Mesenchymal stem cell (in vitro differentiated cells and primary cell): ENCODE results near the gene IL1A.

ENCODE experiments used
- DNase-seq: peaks from one replicate; pipeline ENCODE4 v3.0.0-alpha.2; 2013
- H2AFZ ChIP-seq: one replicate; pipeline ENCODE4 v1.6.1; 2013; ENCODE audit warnings: low read depth, mild to moderate bottlenecking, control low read depth, inconsistent platforms, low read length, moderate library complexity
- H2AK5ac ChIP-seq: 2 replicates; pipeline ENCODE4 v1.6.1; 2013; ENCODE audit warnings: low read length, moderate library complexity, mild to moderate bottlenecking, inconsistent platforms; ENCODE audit not compliant: severe bottlenecking
- H2BK120ac ChIP-seq: one replicate; pipeline ENCODE4 v1.6.1; 2013; ENCODE audit warnings: low read depth, mild to moderate bottlenecking, inconsistent platforms, low read length, moderate library complexity
- H2BK12ac ChIP-seq, 2 experiments: one replicate each; pipeline ENCODE4 v1.6.1; 2013; ENCODE audit warnings: inconsistent platforms in 2 of 2, low read length in 2 of 2, mild to moderate bottlenecking in 2 of 2, moderate library complexity in 2 of 2, control low read depth in 1 of 2
- H2BK15ac ChIP-seq: one replicate; pipeline ENCODE4 v1.6.1; 2013; ENCODE audit warnings: mild to moderate bottlenecking, low read depth, inconsistent platforms; ENCODE audit not compliant: poor library complexity, severe bottlenecking
- H2BK5ac ChIP-seq: 2 replicates; pipeline ENCODE4 v1.6.1; 2013; ENCODE audit warnings: low read depth, mild to moderate bottlenecking, low read length, control low read depth, inconsistent platforms; ENCODE audit not compliant: poor library complexity, severe bottlenecking
- H3K14ac ChIP-seq, 2 experiments: one replicate each; pipeline ENCODE4 v1.6.1; 2013; ENCODE audit warnings: inconsistent platforms in 2 of 2, low read length in 2 of 2, control low read depth in 1 of 2, mild to moderate bottlenecking in 1 of 2, moderate library complexity in 1 of 2
- H3K18ac ChIP-seq, 2 experiments: one replicate each; pipeline ENCODE4 v1.6.1; 2013; ENCODE audit warnings: inconsistent platforms in 2 of 2, low read length in 2 of 2, control low read depth in 1 of 2, low read depth in 1 of 2, mild to moderate bottlenecking in 1 of 2
- H3K23ac ChIP-seq, 2 experiments: one replicate each; pipeline ENCODE4 v1.6.1; 2013; ENCODE audit warnings: inconsistent platforms in 2 of 2, low read length in 2 of 2, mild to moderate bottlenecking in 2 of 2, moderate library complexity in 2 of 2, control low read depth in 1 of 2
- H3K27ac ChIP-seq: 2 replicates; pipeline ENCODE4 v1.5.1; 2013; ENCODE audit warnings: mild to moderate bottlenecking, moderate library complexity, low read length, control low read depth, inconsistent platforms; ENCODE audit not compliant: poor library complexity, severe bottlenecking
- H3K27me3 ChIP-seq, 2 experiments: 2 replicates each; pipeline versions ENCODE4 v1.6.1 to v1.7.0; 2013; ENCODE audit warnings: low read length in 2 of 2, mild to moderate bottlenecking in 2 of 2, moderate library complexity in 2 of 2, control low read depth in 1 of 2, inconsistent platforms in 1 of 2; ENCODE audit not compliant: control insufficient read depth in 1 of 2, insufficient read depth in 1 of 2
- H3K36me3 ChIP-seq, 2 experiments: 2 replicates each; pipeline versions ENCODE4 v1.6.1 to v1.7.0; 2013; ENCODE audit warnings: low read length in 2 of 2, control low read depth in 1 of 2, inconsistent platforms in 1 of 2, low read depth in 1 of 2, mild to moderate bottlenecking in 1 of 2; ENCODE audit not compliant: insufficient read depth in 2 of 2, control insufficient read depth in 1 of 2
- H3K4ac ChIP-seq, 2 experiments: one replicate each; pipeline ENCODE4 v1.6.1; 2013; ENCODE audit warnings: inconsistent platforms in 2 of 2, low read length in 2 of 2, mild to moderate bottlenecking in 2 of 2, moderate library complexity in 2 of 2, control low read depth in 1 of 2, low read depth in 1 of 2
- H3K4me1 ChIP-seq: 2 replicates; pipeline ENCODE4 v1.6.1; 2013; ENCODE audit warnings: low read depth, low read length, control low read depth; ENCODE audit not compliant: control insufficient read depth, insufficient read depth
- H3K4me2 ChIP-seq: 2 replicates; pipeline ENCODE4 v1.6.1; 2013; ENCODE audit warnings: low read length, mild to moderate bottlenecking, inconsistent platforms; ENCODE audit not compliant: poor library complexity, severe bottlenecking
- H3K4me3 ChIP-seq, 2 experiments: 2 replicates each; pipeline versions ENCODE4 v1.5.1 to v1.7.0; 2013; ENCODE audit warnings: low read length in 2 of 2, mild to moderate bottlenecking in 2 of 2, control low read depth in 1 of 2, low read depth in 1 of 2; ENCODE audit not compliant: insufficient read depth in 1 of 2
- H3K79me1 ChIP-seq: replicated peaks from 2 replicates; pipeline ENCODE4 v1.6.1; 2013; ENCODE audit warnings: mild to moderate bottlenecking, control low read depth, low read length, inconsistent platforms; ENCODE audit not compliant: poor library complexity, severe bottlenecking
- H3K9ac ChIP-seq: 2 replicates; pipeline ENCODE4 v1.7.0; 2013; ENCODE audit warnings: mild to moderate bottlenecking, low read length, moderate library complexity
- H3K9me3 ChIP-seq: 2 replicates; pipeline ENCODE4 v1.7.0; 2013; ENCODE audit warnings: mild to moderate bottlenecking, low read length; ENCODE audit not compliant: control insufficient read depth
- H4K8ac ChIP-seq: one replicate; pipeline ENCODE4 v1.6.1; 2013; ENCODE audit warnings: inconsistent platforms, mild to moderate bottlenecking, low read length, moderate library complexity
- H4K91ac ChIP-seq: one replicate; pipeline ENCODE4 v1.6.1; 2013; ENCODE audit warnings: mild to moderate bottlenecking, low read length, inconsistent platforms
- WGBS: methylation state at CpG from one replicate; pipeline ENCODE4 v1.1.7; 2013; ENCODE audit warnings: mixed read lengths; 5-methylcytosine and 5-hydroxymethylcytosine counted together

The IL1A gene

GRCh38 chr2:112733871-112734270 lies 50.4 kb downstream of the IL1A start:
- Histone ChIP-seq H3K4ac (no peak overlapping the region), H3K27ac (no peak overlapping the region), H4K8ac (no peak overlapping the region), H3K36me3 (peaks cover 0 to 4% of the 10 kb centered on the region in 2 experiments), H3K79me1 (no peaks in the 10 kb centered on the region), H3K9ac (no peak overlapping the region), H3K14ac (no peak overlapping the region), H2BK12ac (no peak overlapping the region), H2BK120ac (no peak overlapping the region), H2BK15ac (no peak overlapping the region), H3K4me3 (no peak overlapping the region), H4K91ac (no peak overlapping the region), H2AK5ac (no peak overlapping the region), H3K23ac (no peak overlapping the region), H3K18ac (no peak overlapping the region), H3K4me1 (no peaks in the 10 kb centered on the region), H2AFZ (no peak overlapping the region), H3K27me3 (no peaks in the 10 kb centered on the region), H3K4me2 (no peak overlapping the region), H3K9me3 (no peaks in the 10 kb centered on the region), H2BK5ac (no peak overlapping the region)
- no peak for DNase-seq
- WGBS = 75% methylated on average over 1 of the region's 1 CpG

GRCh38 chr2:112733456-112733855 lies 50.8 kb downstream of the IL1A start:
- Histone ChIP-seq H3K27ac (no peak overlapping the region), H2BK12ac (no peak overlapping the region), H2AFZ (no peak overlapping the region), H2AK5ac (no peak overlapping the region), H3K36me3 (peaks cover 0 to 4% of the 10 kb centered on the region in 2 experiments), H3K4ac (no peak overlapping the region), H3K23ac (no peak overlapping the region), H3K18ac (no peak overlapping the region), H2BK15ac (no peak overlapping the region), H3K9me3 (no peaks in the 10 kb centered on the region), H3K9ac (no peak overlapping the region), H3K4me2 (no peak overlapping the region), H2BK5ac (no peak overlapping the region), H3K4me3 (no peak overlapping the region), H4K91ac (no peak overlapping the region), H4K8ac (no peak overlapping the region), H3K4me1 (no peaks in the 10 kb centered on the region), H3K14ac (no peak overlapping the region), H3K27me3 (peaks cover 0 to 4% of the 10 kb centered on the region in 2 experiments), H2BK120ac (no peak overlapping the region), H3K79me1 (no peaks in the 10 kb centered on the region)
- WGBS = 94% methylated on average over 2 of the region's 4 CpGs
- no peak for DNase-seq

GRCh38 chr2:112731479-112731878 lies 52.8 kb downstream of the IL1A start:
- Histone ChIP-seq H2BK5ac (no peak overlapping the region), H2BK120ac (no peak overlapping the region), H2AFZ (no peak overlapping the region), H3K36me3 (no peaks in the 10 kb centered on the region), H3K27ac (no peak overlapping the region), H3K18ac (no peak overlapping the region), H3K79me1 (no peaks in the 10 kb centered on the region), H2BK15ac (no peak overlapping the region), H3K4me3 (no peak overlapping the region), H4K8ac (no peak overlapping the region), H3K9ac (no peak overlapping the region), H3K4me2 (no peak overlapping the region), H2BK12ac (no peak overlapping the region), H3K14ac (no peak overlapping the region), H2AK5ac (no peak overlapping the region), H3K9me3 (no peaks in the 10 kb centered on the region), H3K4me1 (peaks cover 2% of the 10 kb centered on the region), H4K91ac (no peak overlapping the region), H3K23ac (no peak overlapping the region), H3K27me3 (peaks cover 0 to 15% of the 10 kb centered on the region in 2 experiments), H3K4ac (no peak overlapping the region)
- DNase-seq = no peak
- 60% methylated on average over 1 of the region's 2 CpGs for WGBS

- Histone ChIP-seq H3K36me3 (no peaks in the 10 kb centered on the region), H3K4me2 (no peak overlapping the region), H3K4me1 (peaks cover 3% of the 10 kb centered on the region), H3K4me3 (no peak overlapping the region), H2BK120ac (no peak overlapping the region), H3K4ac (no peak overlapping the region), H3K14ac (no peak overlapping the region), H4K8ac (no peak overlapping the region), H3K27me3 (peaks cover 0 to 15% of the 10 kb centered on the region in 2 experiments), H3K79me1 (no peaks in the 10 kb centered on the region), H3K23ac (no peak overlapping the region), H2BK15ac (no peak overlapping the region), H2AK5ac (no peak overlapping the region), H2BK12ac (no peak overlapping the region), H2AFZ (no peak overlapping the region), H3K18ac (no peak overlapping the region), H2BK5ac (no peak overlapping the region), H4K91ac (no peak overlapping the region), H3K27ac (no peak overlapping the region), H3K9me3 (no peaks in the 10 kb centered on the region), H3K9ac (no peak overlapping the region)
- no peak for DNase-seq
- WGBS = 83% methylated on average over 5 of the region's 5 CpGs
These were observed 53.5 kb downstream of the IL1A start for GRCh38 chr2:112730791-112731190.
